Mucosa of descending colon (tissue), 3 donors: ENCODE measurements around the gene CTNNA3. TPM values are rescaled to one million over a fixed set of nuclear protein-coding genes. Genes with fewer than 3 reads are reported as not detected.
A peak's percentile ranks its signal among the peaks of the same experiment; 100 is the strongest.

ENCODE experiments used
- ATAC-seq: fragments of 200-7000 bp; cut with Tn5 transposase; one replicate; pipeline ENCODE4 v1.9.1; 2020; ENCODE audit warnings: mild to moderate bottlenecking, moderate library complexity
- DNase-seq, 3 donors: peaks; one replicate each; pipeline ENCODE4 v3.0.0-alpha.2; 2020
- H3K36me3 ChIP-seq: fragments of 200-600 bp; one replicate; pipeline ENCODE4 v1.8.0; 2021; ENCODE audit warnings: low read depth, mild to moderate bottlenecking
- H3K4me1 ChIP-seq: fragments of 200-600 bp; one replicate; pipeline ENCODE4 v1.8.0; 2021; ENCODE audit warnings: low read depth, mild to moderate bottlenecking
- H3K4me3 ChIP-seq: fragments of 200-600 bp; one replicate; pipeline ENCODE4 v1.8.0; 2021; ENCODE audit warnings: mild to moderate bottlenecking
- H3K9me3 ChIP-seq: fragments of 200-600 bp; one replicate; pipeline ENCODE4 v1.8.0; 2021; ENCODE audit warnings: mild to moderate bottlenecking
- CTCF ChIP-seq: fragments of 200-600 bp; IDR thresholded peaks from one replicate; pipeline ENCODE4 v1.8.0; 2022; ENCODE audit warnings: antibody characterized with exemption, mild to moderate bottlenecking
- intact Hi-C, 2 donors: fragments of 100-400 bp; cut with DNase I in 1 of 2; cut with micrococcal nuclease in 1 of 2; formaldehyde crosslinking; loops; one replicate each; pipeline versions ENCODE4 v1.11.0 to v1.11.1; 2022; cut with DNase I, micrococcal nuclease
- total RNA-seq, 3 donors: library from RNA; stranded (reverse); fragmentation: NEBNext Ultra II Directional in 2 of 3; extraction: Animal tissue kit (Norgen Biotek cat#: 25700) in 2 of 3; gene quantifications; one replicate each; pipeline versions ENCODE4 v1.2.1 to v1.2.4, GENCODE V29; 2021 to 2023
- donor health status: DM: no; HTN: no; CAD: no; lungs with moderate emphysema.
- donor health status: DM: no; HTN: no; CAD: no.
- donor health status: DM: no; HTN: yes; CAD: no.

CTNNA3 gene
- total RNA-seq, 3 donors from 2014 or later = 0.52 to 7.5 (median 0.70) TPM

- no peak for ATAC-seq
- Histone ChIP-seq H3K36me3 (no peaks in the 10 kb centered on the region), H3K9me3 (no peaks in the 10 kb centered on the region), H3K4me1 (no peaks in the 10 kb centered on the region), H3K4me3 (no peak overlapping the region)
- TF ChIP-seq CTCF = no peak
- intact Hi-C loops = no loop called here
- no peak for DNase-seq
These were observed 1066.0 kb downstream of the CTNNA3 start for GRCh38 chr10:66629996-66630395.

- DNase-seq (peak in 1 of 3 donors; percentile 8), ATAC-seq (peak; percentile 59)
- no peak overlapping the region for H3K4me3 ChIP-seq
- intact Hi-C loops = no loop called here
- TF ChIP-seq CTCF = no peak
- H3K36me3 ChIP-seq = no peaks in the 10 kb centered on the region
- no peaks in the 10 kb centered on the region for H3K9me3 ChIP-seq
- no peaks in the 10 kb centered on the region for H3K4me1 ChIP-seq
These were observed 1068.8 kb downstream of the CTNNA3 start for GRCh38 chr10:66627156-66627555.

GRCh38 chr10:66625709-66626590 lies 1070.0 kb downstream of the CTNNA3 start:
- Histone ChIP-seq H3K4me1 (no peaks in the 10 kb centered on the region), H3K9me3 (no peaks in the 10 kb centered on the region), H3K36me3 (no peaks in the 10 kb centered on the region), H3K4me3 (no peak overlapping the region)
- intact Hi-C loops = no loop called here
- no peak for DNase-seq
- TF ChIP-seq CTCF = no peak
- ATAC-seq = no peak

GRCh38 chr10:66622050-66622449 lies 1073.9 kb downstream of the CTNNA3 start:
- DNase-seq (no peak), ATAC-seq (no peak)
- H3K4me3 ChIP-seq = no peak overlapping the region
- no peak for TF ChIP-seq CTCF
- no peaks in the 10 kb centered on the region for H3K9me3 ChIP-seq
- no peaks in the 10 kb centered on the region for H3K4me1 ChIP-seq
- H3K36me3 ChIP-seq = no peaks in the 10 kb centered on the region
- intact Hi-C loops = no loop called here

GRCh38 chr10:66604195-66604594 lies 1091.8 kb downstream of the CTNNA3 start:
- ATAC-seq (no peak), DNase-seq (no peak)
- no peaks in the 10 kb centered on the region for H3K36me3 ChIP-seq
- no peaks in the 10 kb centered on the region for H3K9me3 ChIP-seq
- no peak overlapping the region for H3K4me3 ChIP-seq
- intact Hi-C loops = no loop called here
- no peak for TF ChIP-seq CTCF
- no peaks in the 10 kb centered on the region for H3K4me1 ChIP-seq
